ENCODE data around the gene TLX3. TPM values are rescaled to one million over a fixed set of nuclear protein-coding genes. Genes with fewer than 3 reads are reported as not detected.

TLX3 gene
- total and polyA plus RNA-seq, 10 of the 15 experiments (the other 5 are each of a cell fraction or from before 2014, with no cell fraction given) = not detected

DNA sequence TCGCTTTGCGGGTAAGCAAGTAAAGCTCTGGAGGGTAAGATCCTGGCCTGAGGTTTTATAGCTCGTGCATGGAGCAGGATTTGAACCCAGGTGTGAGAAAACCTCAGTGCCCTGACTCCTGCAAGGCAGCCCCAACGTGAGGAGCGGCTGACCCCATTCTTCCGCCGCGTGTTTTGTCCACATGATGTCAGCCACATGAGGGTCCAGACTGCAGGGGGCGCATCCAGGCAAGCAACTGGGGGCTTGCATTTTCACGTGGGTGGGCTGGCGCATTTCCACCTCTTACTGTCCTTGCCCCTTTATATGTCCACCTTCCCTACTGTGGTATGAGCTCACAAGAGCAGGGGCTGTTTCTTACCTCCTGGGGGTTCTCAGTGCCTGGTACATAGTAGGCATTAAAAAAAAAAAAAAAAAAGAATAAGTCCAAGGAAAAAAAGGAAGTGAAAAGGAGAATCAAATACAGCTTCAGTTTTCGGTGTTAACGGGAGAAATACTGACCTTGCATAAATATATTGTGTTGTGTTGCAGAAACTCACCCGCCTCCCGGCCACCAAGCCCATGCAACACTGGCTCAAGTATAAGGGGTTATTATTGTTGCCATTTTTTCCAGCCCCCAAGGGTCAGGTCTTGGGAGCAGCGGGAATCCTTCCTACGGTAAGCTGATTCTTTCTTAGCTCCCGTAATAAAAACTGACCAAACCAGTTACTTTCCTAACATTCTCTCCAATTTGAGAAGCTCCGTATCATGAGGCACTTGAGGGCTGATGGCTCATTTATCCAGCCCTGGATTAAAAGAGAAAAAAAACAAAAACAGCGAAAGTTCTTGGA lies 15.0 kb downstream of the TLX3 start:
- Histone ChIP-seq H3K4me2 (ENCODE audit: control insufficient read depth, insufficient read depth) (no peak overlapping the region), H4K20me1 (ENCODE audit: control insufficient read depth, insufficient read depth) (no peaks in the 10 kb centered on the region), H3K36me3 (ENCODE audit: control insufficient read depth in 2 of 2, insufficient read depth in 2 of 2, low read length in 1 of 2) (no peaks in the 10 kb centered on the region), H3K27me3 (replicated peaks in 1 of 2; ENCODE audit: control insufficient read depth in 2 of 2, insufficient read depth in 2 of 2, low read length in 1 of 2) (peaks cover 0 to 7% of the 10 kb centered on the region in 2 experiments; a peak in 2 of 4 replicates), H3K9me3 (replicated peaks; ENCODE audit: control insufficient read depth, insufficient read depth, low read length) (no peaks in the 10 kb centered on the region), H3K4me3 (no peak overlapping the region), H3K4me1 (ENCODE audit: control insufficient read depth, insufficient read depth, low read length) (no peaks in the 10 kb centered on the region), H3K79me2 (ENCODE audit: control insufficient read depth, insufficient read depth, low read length) (no peaks in the 10 kb centered on the region), H3K9ac (ENCODE audit: control insufficient read depth, insufficient read depth, low read length) (no peak overlapping the region), H2AFZ (ENCODE audit: control insufficient read depth, low read depth, low read length) (no peak overlapping the region), H3K27ac (ENCODE audit: control insufficient read depth, insufficient read depth) (no peak overlapping the region)
- intact Hi-C loops (cut with micrococcal nuclease; ENCODE audit: unreplicated experiment) (loop anchor here (1.0 kb wide), 1 partner anchor 38 kb away; no protein-coding TSS in a partner anchor), in situ Hi-C loops (cut with MboI) (no loop called here)
- RAD21 ChIA-PET (ENCODE audit: unreplicated experiment) = no interaction called here
- POLR2A ChIA-PET = no interaction called here
- DNase-seq (ENCODE audit: low read depth, low spot score) = no peak
- no peak; the same call in 2 of the 3 replicates for ATAC-seq
- FAIRE-seq = no peak
- WGBS (ENCODE audit: insufficient coverage, insufficient replicate concordance, low lambda C conversion rate, missing lambda C conversion rate) = 37% methylated on average over 20 of the region's 20 CpGs
- CTCF ChIA-PET = no interaction called here
- no TSS peak for BruUV-seq (replicated peaks)
- TF ChIP-seq ZNF384 (IDR thresholded peaks at IDR 0.05; ENCODE audit: borderline replicate concordance, low read depth, low read length) = 0 out of 2 replicates have a peak, but pooled peaks have one; percentile 14
- TF ChIP-seq, protein P1, sequence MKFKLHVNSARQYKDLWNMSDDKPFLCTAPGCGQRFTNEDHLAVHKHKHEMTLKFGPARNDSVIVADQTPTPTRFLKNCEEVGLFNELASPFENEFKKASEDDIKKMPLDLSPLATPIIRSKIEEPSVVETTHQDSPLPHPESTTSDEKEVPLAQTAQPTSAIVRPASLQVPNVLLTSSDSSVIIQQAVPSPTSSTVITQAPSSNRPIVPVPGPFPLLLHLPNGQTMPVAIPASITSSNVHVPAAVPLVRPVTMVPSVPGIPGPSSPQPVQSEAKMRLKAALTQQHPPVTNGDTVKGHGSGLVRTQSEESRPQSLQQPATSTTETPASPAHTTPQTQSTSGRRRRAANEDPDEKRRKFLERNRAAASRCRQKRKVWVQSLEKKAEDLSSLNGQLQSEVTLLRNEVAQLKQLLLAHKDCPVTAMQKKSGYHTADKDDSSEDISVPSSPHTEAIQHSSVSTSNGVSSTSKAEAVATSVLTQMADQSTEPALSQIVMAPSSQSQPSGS (IDR thresholded peaks at IDR 0.05; ENCODE audit: low read length) = no peak
- TF ChIP-seq, protein P2, sequence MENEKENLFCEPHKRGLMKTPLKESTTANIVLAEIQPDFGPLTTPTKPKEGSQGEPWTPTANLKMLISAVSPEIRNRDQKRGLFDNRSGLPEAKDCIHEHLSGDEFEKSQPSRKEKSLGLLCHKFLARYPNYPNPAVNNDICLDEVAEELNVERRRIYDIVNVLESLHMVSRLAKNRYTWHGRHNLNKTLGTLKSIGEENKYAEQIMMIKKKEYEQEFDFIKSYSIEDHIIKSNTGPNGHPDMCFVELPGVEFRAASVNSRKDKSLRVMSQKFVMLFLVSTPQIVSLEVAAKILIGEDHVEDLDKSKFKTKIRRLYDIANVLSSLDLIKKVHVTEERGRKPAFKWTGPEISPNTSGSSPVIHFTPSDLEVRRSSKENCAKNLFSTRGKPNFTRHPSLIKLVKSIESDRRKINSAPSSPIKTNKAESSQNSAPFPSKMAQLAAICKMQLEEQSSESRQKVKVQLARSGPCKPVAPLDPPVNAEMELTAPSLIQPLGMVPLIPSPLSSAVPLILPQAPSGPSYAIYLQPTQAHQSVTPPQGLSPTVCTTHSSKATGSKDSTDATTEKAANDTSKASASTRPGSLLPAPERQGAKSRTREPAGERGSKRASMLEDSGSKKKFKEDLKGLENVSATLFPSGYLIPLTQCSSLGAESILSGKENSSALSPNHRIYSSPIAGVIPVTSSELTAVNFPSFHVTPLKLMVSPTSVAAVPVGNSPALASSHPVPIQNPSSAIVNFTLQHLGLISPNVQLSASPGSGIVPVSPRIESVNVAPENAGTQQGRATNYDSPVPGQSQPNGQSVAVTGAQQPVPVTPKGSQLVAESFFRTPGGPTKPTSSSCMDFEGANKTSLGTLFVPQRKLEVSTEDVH (IDR thresholded peaks at IDR 0.05; ENCODE audit: low read depth, partially characterized antibody) = no peak
- TF ChIP-seq SPI1 (IDR thresholded peaks at IDR 0.05; ENCODE audit: borderline replicate concordance, insufficient read depth, low read depth, low read length) = peak; percentile 59
- SMC1A ChIA-PET (ENCODE audit: uncharacterized antibody, unreplicated experiment) = no interaction called here
